GM10248 (cell line): ENCODE measurements around the gene COPG2.
A peak's percentile ranks its signal among the peaks of the same experiment; 100 is the strongest.

Source experiments
- CTCF ChIA-PET: fragments of 300-600 bp; sonication (Branson Sonifier 250); formaldehyde crosslinking; extraction: SDS; loops from one replicate; lab custom pipeline; 2021; ENCODE audit warnings: antibody characterized with exemption; lab: Yijun Ruan, JAX
- POLR2A ChIA-PET: fragments of 350-650 bp; sonication (Branson Sonifier 250); formaldehyde crosslinking; extraction: SDS; loops from one replicate; lab custom pipeline; 2020; ENCODE audit warnings: antibody characterized with exemption; lab: Yijun Ruan, JAX
- DNase-seq: peaks from one replicate; pipeline ENCODE4 v3.0.0; 2012; ENCODE audit errors: extremely low spot score
- TF ChIP-seq, protein P1 (sequence below): IDR thresholded peaks from 2 replicates; pipeline ENCODE4 v1.5.1; 2012; ENCODE audit warnings: mild to moderate bottlenecking, low read depth; ENCODE audit errors: extremely low read depth, missing control alignments, control extremely low read depth

COPG2 gene, protein sequence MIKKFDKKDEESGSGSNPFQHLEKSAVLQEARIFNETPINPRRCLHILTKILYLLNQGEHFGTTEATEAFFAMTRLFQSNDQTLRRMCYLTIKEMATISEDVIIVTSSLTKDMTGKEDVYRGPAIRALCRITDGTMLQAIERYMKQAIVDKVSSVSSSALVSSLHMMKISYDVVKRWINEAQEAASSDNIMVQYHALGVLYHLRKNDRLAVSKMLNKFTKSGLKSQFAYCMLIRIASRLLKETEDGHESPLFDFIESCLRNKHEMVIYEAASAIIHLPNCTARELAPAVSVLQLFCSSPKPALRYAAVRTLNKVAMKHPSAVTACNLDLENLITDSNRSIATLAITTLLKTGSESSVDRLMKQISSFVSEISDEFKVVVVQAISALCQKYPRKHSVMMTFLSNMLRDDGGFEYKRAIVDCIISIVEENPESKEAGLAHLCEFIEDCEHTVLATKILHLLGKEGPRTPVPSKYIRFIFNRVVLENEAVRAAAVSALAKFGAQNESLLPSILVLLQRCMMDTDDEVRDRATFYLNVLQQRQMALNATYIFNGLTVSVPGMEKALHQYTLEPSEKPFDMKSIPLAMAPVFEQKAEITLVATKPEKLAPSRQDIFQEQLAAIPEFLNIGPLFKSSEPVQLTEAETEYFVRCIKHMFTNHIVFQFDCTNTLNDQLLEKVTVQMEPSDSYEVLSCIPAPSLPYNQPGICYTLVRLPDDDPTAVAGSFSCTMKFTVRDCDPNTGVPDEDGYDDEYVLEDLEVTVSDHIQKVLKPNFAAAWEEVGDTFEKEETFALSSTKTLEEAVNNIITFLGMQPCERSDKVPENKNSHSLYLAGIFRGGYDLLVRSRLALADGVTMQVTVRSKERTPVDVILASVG

GRCh38 chr7:130668258-130669084 lies at the start of gene COPG2:
TSS of gene COPG2 (minus strand) at chr7:130668748. CDS start at chr7:130668668, 80 bp downstream.
- ChIA-PET POLR2A (no interaction called here), CTCF (no interaction called here)
- TF ChIP-seq, protein P1, sequence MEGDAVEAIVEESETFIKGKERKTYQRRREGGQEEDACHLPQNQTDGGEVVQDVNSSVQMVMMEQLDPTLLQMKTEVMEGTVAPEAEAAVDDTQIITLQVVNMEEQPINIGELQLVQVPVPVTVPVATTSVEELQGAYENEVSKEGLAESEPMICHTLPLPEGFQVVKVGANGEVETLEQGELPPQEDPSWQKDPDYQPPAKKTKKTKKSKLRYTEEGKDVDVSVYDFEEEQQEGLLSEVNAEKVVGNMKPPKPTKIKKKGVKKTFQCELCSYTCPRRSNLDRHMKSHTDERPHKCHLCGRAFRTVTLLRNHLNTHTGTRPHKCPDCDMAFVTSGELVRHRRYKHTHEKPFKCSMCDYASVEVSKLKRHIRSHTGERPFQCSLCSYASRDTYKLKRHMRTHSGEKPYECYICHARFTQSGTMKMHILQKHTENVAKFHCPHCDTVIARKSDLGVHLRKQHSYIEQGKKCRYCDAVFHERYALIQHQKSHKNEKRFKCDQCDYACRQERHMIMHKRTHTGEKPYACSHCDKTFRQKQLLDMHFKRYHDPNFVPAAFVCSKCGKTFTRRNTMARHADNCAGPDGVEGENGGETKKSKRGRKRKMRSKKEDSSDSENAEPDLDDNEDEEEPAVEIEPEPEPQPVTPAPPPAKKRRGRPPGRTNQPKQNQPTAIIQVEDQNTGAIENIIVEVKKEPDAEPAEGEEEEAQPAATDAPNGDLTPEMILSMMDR, result no peak
- peak; percentile 98 for DNase-seq

GRCh38 chr7:130712416-130712815 lies 43.9 kb upstream of the COPG2 start:
- ChIA-PET CTCF (interaction anchor here (1.1 to 1.2 kb wide), 2 partner anchors 46 to 640 kb away, joined by 3 read pairs; no protein-coding TSS in a partner anchor), POLR2A (no interaction called here)
- TF ChIP-seq, protein P1, result no peak
- no peak for DNase-seq

DNA sequence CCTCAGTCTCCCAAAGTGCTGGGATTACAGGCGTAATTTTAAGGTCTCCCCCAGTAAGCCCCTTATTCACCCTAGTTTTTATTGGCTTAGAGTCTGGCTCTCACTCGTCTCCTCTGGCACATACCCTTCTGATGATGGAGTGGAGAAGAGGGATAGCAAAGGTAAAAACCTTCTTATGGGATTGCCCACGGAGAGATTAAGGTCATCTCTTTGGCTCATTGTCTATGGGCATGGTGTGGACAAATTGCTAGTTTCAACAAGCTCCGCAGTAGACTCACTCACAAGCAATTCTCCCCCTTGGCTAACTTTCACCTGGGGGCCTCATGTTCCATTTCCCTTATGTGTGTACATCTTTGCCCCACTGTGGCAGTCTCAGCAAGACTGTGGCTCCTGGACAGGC lies 40.2 kb upstream of the COPG2 start:
- DNase-seq, result no peak
- CTCF ChIA-PET, result no interaction called here
- TF ChIP-seq, protein P1, result no peak
- POLR2A ChIA-PET, result no interaction called here

GRCh38 chr7:130708001-130708400 lies 39.5 kb upstream of the COPG2 start:
- CTCF ChIA-PET, result no interaction called here
- TF ChIP-seq, protein P1, result no peak

GRCh38 chr7:130703851-130704250 lies 35.3 kb upstream of the COPG2 start:
- ChIA-PET POLR2A (no interaction called here), CTCF (no interaction called here)
- TF ChIP-seq, protein P1, result no peak
- no peak for DNase-seq

More at GRCh38 chr7:130708001-130708400, 39.5 kb upstream of the COPG2 start:
- DNase-seq, result no peak
- POLR2A ChIA-PET, result no interaction called here

DNA sequence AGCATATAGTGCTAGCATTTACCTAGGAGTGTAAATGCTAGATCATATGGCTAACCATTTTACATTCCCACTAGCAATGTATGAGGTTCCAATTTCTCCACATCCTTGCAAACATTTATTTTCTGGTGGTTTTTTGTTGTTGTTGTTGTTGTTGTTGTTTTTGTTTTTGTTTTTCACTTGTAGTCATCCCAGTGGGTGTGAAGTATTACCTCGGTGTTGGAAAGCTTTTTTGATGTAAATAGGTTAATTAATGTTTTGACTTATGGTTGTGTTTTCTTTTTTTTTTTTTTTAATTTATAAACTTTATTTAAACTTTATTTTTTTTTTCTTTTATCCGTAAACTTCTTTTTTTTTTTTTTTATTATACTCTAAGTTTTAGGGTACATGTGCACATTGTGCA lies 33.1 kb upstream of the COPG2 start:
- TF ChIP-seq, protein P1, result no peak
- ChIA-PET POLR2A (no interaction called here), CTCF (no interaction called here)
- DNase-seq, result no peak
